ENCODE measurements around the gene RASAL1.

DNA sequence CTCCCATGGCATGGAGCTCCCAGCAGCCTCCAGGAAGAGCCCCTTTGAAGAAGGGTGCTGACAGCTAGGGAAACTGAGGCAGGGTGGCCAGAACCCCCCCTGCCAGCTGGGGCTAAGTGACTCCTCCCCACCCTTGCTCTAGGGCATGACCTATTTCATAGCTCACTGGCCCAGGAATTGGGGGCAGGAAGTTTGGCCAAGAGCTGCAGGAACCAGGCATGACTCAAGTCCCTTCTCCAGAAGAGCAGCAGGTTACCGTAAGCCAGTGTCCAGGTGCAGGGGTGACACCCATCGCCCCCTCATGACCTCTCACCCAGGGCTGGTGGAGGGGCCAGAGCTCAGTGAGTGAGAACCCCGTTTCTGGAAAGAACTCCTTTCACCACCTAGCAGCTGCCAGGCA lies 1.9 kb downstream of the RASAL1 start:
- TF ChIP-seq, protein P1, sequence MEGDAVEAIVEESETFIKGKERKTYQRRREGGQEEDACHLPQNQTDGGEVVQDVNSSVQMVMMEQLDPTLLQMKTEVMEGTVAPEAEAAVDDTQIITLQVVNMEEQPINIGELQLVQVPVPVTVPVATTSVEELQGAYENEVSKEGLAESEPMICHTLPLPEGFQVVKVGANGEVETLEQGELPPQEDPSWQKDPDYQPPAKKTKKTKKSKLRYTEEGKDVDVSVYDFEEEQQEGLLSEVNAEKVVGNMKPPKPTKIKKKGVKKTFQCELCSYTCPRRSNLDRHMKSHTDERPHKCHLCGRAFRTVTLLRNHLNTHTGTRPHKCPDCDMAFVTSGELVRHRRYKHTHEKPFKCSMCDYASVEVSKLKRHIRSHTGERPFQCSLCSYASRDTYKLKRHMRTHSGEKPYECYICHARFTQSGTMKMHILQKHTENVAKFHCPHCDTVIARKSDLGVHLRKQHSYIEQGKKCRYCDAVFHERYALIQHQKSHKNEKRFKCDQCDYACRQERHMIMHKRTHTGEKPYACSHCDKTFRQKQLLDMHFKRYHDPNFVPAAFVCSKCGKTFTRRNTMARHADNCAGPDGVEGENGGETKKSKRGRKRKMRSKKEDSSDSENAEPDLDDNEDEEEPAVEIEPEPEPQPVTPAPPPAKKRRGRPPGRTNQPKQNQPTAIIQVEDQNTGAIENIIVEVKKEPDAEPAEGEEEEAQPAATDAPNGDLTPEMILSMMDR (IDR thresholded peaks at IDR 0.05): no peak
- TF ChIP-seq EZH2phosphoT487 (IDR thresholded peaks at IDR 0.05): no peak
